Measurements from ENCODE around the gene DNAH10. TPM values are rescaled to one million over a fixed set of nuclear protein-coding genes. Genes with fewer than 3 reads are reported as not detected.

DNAH10 gene
- total RNA-seq, 1 experiment from 2014 or later, result not detected

DNA sequence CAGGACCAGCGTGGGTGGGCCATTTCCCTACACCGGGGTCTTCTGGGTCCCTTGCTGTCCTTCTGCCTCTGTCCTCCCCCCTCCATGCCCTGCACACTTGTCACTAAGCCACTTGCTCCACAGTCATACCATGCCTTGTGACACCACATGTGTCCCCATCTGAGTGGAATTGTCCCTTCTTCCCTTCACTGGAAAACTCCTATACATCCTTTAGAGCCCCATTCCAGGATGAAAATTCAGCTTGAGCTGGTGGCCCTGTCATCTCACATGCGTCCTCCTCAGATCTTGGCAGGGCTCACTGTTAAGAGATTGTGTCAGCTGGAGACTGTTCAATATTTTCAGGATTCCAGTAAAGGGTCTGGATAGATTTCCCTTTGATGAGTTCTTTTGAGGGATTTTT, 87.4 kb downstream of the DNAH10 start:
- Histone ChIP-seq H4K20me1 (ENCODE audit: insufficient read depth) (no peaks in the 10 kb centered on the region), H3K9me2 (ENCODE audit: insufficient read depth) (no peaks in the 10 kb centered on the region), H3K4me1 (replicated peaks; ENCODE audit: insufficient read depth) (no peaks in the 10 kb centered on the region), H3K9me3 (ENCODE audit: insufficient read depth, low read depth) (no peaks in the 10 kb centered on the region), H3K27me3 (ENCODE audit: insufficient read depth, low read depth) (peaks cover 93% of the 10 kb centered on the region), H2AFZ (no peak overlapping the region), H3K27ac (no peak overlapping the region), H3K79me2 (ENCODE audit: low read depth) (no peaks in the 10 kb centered on the region), H3K36me3 (ENCODE audit: low read depth) (no peaks in the 10 kb centered on the region), H3K4me2 (no peak overlapping the region), H3K4me3 (no peak overlapping the region), H3F3A (ENCODE audit: insufficient read depth, low read depth) (no peaks in the 10 kb centered on the region)
- DNase-seq, result no peak
- no TSS peak for BruUV-seq (replicated peaks)
- ChIA-PET POLR2A (ENCODE audit: unreplicated experiment) (no interaction called here), CTCF (no interaction called here)
- intact Hi-C loops (cut with micrococcal nuclease; ENCODE audit: unreplicated experiment), result no loop called here
- TF ChIP-seq, protein P1, sequence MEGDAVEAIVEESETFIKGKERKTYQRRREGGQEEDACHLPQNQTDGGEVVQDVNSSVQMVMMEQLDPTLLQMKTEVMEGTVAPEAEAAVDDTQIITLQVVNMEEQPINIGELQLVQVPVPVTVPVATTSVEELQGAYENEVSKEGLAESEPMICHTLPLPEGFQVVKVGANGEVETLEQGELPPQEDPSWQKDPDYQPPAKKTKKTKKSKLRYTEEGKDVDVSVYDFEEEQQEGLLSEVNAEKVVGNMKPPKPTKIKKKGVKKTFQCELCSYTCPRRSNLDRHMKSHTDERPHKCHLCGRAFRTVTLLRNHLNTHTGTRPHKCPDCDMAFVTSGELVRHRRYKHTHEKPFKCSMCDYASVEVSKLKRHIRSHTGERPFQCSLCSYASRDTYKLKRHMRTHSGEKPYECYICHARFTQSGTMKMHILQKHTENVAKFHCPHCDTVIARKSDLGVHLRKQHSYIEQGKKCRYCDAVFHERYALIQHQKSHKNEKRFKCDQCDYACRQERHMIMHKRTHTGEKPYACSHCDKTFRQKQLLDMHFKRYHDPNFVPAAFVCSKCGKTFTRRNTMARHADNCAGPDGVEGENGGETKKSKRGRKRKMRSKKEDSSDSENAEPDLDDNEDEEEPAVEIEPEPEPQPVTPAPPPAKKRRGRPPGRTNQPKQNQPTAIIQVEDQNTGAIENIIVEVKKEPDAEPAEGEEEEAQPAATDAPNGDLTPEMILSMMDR (conservative IDR thresholded peaks at IDR 0.05), result no peak
- no peak for TF ChIP-seq EZH2 (IDR thresholded peaks at IDR 0.05; ENCODE audit: low read depth)

DNA sequence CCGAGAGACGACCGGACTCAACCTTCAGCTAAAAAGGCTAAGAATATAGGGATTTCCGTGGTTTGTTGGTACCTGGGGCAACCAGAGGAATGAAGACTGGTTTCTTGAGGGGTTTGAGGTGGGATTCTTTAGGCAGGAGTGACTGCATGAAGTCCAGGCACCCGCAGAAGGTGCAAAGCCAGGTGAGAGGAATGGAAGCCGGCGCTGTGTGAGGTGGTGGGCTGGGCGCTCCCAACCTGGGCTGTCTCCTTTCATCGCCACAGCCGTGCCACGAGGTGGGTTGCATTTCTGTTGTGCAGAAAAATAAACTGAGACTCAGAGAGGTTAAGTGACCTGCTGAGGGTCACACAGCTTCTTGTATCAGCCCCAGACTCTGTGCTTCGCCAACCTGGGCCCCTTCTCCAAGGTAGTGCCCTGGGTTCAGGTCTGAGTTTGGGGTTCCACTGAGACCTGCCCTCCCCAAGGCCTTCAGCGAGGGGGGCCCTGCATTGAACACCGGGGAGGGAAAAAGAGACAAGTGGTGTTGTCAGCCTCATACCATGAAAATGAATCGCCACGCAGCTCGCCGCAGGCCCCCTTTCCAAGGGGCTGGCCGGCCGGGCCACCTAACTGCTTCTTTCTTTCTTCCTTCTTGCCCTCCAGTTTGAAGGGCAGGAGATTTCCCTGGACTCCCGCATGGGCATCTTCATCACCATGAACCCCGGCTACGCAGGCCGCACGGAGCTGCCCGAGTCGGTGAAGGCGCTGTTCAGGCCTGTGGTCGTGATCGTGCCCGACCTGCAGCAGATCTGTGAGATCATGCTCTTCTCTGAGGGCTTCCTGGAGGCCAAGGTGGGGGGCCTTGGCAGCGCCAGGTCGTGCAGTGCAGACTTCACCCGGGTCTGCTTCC, 88.4 kb downstream of the DNAH10 start:
- Histone ChIP-seq H3K4me2 (no peak overlapping the region), H4K20me1 (ENCODE audit: insufficient read depth) (no peaks in the 10 kb centered on the region), H3K4me3 (no peak overlapping the region), H3K4me1 (replicated peaks; ENCODE audit: insufficient read depth) (no peaks in the 10 kb centered on the region), H2AFZ (no peak overlapping the region), H3F3A (ENCODE audit: insufficient read depth, low read depth) (no peaks in the 10 kb centered on the region), H3K9me2 (ENCODE audit: insufficient read depth) (no peaks in the 10 kb centered on the region), H3K9me3 (ENCODE audit: insufficient read depth, low read depth) (no peaks in the 10 kb centered on the region), H3K27ac (no peak overlapping the region), H3K79me2 (ENCODE audit: low read depth) (no peaks in the 10 kb centered on the region), H3K36me3 (ENCODE audit: low read depth) (no peaks in the 10 kb centered on the region), H3K27me3 (ENCODE audit: insufficient read depth, low read depth) (peaks cover 95% of the 10 kb centered on the region)
- POLR2A ChIA-PET (ENCODE audit: unreplicated experiment), result no interaction called here
- no TSS peak for BruUV-seq (replicated peaks)
- TF ChIP-seq, protein P1 (conservative IDR thresholded peaks at IDR 0.05), result no peak
- no peak for TF ChIP-seq EZH2 (IDR thresholded peaks at IDR 0.05; ENCODE audit: low read depth)
- CTCF ChIA-PET, result no interaction called here
- intact Hi-C loops (cut with micrococcal nuclease; ENCODE audit: unreplicated experiment), result no loop called here
- DNase-seq, result no peak

DNA sequence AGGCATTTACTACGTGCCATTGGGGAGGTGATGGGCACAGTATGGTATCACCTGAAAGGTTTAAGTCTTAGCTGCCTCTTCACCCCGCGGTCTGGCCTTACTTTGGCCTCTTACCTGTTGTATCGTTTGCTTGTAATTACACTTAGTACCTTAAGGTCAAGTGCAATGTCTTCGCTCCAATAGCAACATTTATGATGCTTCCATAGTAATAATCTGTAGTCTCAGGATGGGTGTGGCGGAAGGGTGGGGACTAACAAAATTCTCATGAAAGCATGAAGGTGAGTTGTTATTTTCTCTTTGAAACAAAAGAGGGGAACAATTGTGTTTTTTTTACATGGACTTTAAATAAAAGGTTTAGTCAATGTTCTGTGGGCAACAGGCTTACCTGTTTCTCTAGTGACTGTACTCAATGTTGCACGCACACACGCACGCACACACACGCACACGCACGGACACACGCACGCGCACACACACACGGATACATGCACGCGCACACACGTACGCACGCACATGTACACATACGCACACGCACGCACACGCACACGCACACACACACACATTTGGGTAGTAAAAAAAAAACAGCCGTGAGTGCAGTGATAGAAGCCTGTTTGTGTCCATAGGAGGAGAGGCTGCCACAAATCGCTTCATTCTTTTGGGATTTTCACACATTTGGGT, 91.4 kb downstream of the DNAH10 start:
- Histone ChIP-seq H3K9me2 (ENCODE audit: insufficient read depth) (no peaks in the 10 kb centered on the region), H3K27ac (no peak overlapping the region), H3K4me1 (replicated peaks; ENCODE audit: insufficient read depth) (no peaks in the 10 kb centered on the region), H4K20me1 (ENCODE audit: insufficient read depth) (no peaks in the 10 kb centered on the region), H3K9me3 (ENCODE audit: insufficient read depth, low read depth) (no peaks in the 10 kb centered on the region), H3K27me3 (ENCODE audit: insufficient read depth, low read depth) (peaks cover 81% of the 10 kb centered on the region), H3K36me3 (ENCODE audit: low read depth) (no peaks in the 10 kb centered on the region), H3K4me3 (no peak overlapping the region), H3K4me2 (no peak overlapping the region), H3K79me2 (ENCODE audit: low read depth) (no peaks in the 10 kb centered on the region), H2AFZ (no peak overlapping the region), H3F3A (ENCODE audit: insufficient read depth, low read depth) (no peaks in the 10 kb centered on the region)
- DNase-seq, result no peak
- ChIA-PET CTCF (no interaction called here), POLR2A (ENCODE audit: unreplicated experiment) (no interaction called here)
- intact Hi-C loops (cut with micrococcal nuclease; ENCODE audit: unreplicated experiment), result no loop called here
- no peak for TF ChIP-seq EZH2 (IDR thresholded peaks at IDR 0.05; ENCODE audit: low read depth)
- TF ChIP-seq, protein P1 (conservative IDR thresholded peaks at IDR 0.05), result no peak
- no TSS peak for BruUV-seq (replicated peaks)
